SK-N-SH treated with all-trans-retinoic acid at 6 μM for 48 hours (cell line): ENCODE measurements around the gene MRPL53.

ENCODE experiments used
- RARB ChIP-seq: fragments of 250-450 bp; sonication (Bioruptor Pico); IDR thresholded peaks from 2 replicates; pipeline ENCODE4 v1.8.0; 2021; ENCODE audit warnings: mild to moderate bottlenecking, moderate library complexity
- ZFP3 ChIP-seq: fragments of 250-450 bp; sonication (Bioruptor Pico); IDR thresholded peaks from 2 replicates; pipeline ENCODE4 v1.5.0; 2020; ENCODE audit warnings: mild to moderate bottlenecking, moderate library complexity
- TF ChIP-seq, protein P1 (sequence below): fragments of 250-450 bp; sonication (Bioruptor Pico); IDR thresholded peaks from 2 replicates; pipeline ENCODE4 v1.8.0; 2020; ENCODE audit warnings: mild to moderate bottlenecking, moderate library complexity, borderline replicate concordance
- TF ChIP-seq, protein P2 (sequence below): fragments of 250-450 bp; sonication (Bioruptor Pico); IDR thresholded peaks from 2 replicates; pipeline ENCODE4 v1.5.1; 2020; ENCODE audit warnings: low read depth, mild to moderate bottlenecking, moderate library complexity

DNA sequence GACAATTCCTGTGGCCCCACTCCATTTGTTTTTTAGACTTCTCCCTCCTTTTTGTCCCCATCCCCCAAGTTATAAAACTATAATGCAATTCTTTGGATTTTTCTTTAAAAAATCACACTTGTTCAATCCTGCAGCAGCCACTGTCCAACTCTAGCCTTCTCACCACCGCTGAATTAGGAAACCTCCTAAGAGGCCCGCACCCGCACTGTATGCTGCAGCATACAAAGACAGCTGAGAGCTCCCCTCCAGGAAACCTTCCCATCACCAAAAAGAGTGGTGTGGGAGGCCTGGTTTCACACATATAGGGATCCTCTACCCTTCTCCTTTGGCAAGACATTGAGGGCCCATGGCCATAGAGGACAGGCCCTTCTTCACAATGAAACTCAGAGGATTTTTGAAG, 32.1 kb upstream of the MRPL53 start:
- TF ChIP-seq, protein P1, sequence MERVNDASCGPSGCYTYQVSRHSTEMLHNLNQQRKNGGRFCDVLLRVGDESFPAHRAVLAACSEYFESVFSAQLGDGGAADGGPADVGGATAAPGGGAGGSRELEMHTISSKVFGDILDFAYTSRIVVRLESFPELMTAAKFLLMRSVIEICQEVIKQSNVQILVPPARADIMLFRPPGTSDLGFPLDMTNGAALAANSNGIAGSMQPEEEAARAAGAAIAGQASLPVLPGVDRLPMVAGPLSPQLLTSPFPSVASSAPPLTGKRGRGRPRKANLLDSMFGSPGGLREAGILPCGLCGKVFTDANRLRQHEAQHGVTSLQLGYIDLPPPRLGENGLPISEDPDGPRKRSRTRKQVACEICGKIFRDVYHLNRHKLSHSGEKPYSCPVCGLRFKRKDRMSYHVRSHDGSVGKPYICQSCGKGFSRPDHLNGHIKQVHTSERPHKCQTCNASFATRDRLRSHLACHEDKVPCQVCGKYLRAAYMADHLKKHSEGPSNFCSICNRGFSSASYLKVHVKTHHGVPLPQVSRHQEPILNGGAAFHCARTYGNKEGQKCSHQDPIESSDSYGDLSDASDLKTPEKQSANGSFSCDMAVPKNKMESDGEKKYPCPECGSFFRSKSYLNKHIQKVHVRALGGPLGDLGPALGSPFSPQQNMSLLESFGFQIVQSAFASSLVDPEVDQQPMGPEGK (CRISPR knock-in tag) = no peak
- TF ChIP-seq ZFP3 (CRISPR knock-in tag) (no peak), RARB (no peak)
- TF ChIP-seq, protein P2, sequence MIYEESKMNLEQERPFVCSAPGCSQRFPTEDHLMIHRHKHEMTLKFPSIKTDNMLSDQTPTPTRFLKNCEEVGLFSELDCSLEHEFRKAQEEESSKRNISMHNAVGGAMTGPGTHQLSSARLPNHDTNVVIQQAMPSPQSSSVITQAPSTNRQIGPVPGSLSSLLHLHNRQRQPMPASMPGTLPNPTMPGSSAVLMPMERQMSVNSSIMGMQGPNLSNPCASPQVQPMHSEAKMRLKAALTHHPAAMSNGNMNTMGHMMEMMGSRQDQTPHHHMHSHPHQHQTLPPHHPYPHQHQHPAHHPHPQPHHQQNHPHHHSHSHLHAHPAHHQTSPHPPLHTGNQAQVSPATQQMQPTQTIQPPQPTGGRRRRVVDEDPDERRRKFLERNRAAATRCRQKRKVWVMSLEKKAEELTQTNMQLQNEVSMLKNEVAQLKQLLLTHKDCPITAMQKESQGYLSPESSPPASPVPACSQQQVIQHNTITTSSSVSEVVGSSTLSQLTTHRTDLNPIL = no peak
